HEK293T (cell line): ENCODE data around the gene STN1.

Experiments used
- BHLHE40 ChIP-seq: fragments of 450-650 bp; IDR thresholded peaks from 2 replicates; pipeline ENCODE4 v1.6.1; 2016; ENCODE audit warnings: mild to moderate bottlenecking, moderate library complexity, borderline replicate concordance
- ELF4 ChIP-seq: fragments of 450-650 bp; IDR thresholded peaks from 2 replicates; pipeline ENCODE4 v1.6.1; 2017; ENCODE audit warnings: antibody characterized with exemption
- FOXA1 ChIP-seq: fragments of 450-650 bp; IDR thresholded peaks from 2 replicates; pipeline ENCODE4 v1.6.1; 2016; ENCODE audit warnings: mild to moderate bottlenecking
- FOXM1 ChIP-seq: fragments of 450-650 bp; IDR thresholded peaks from 2 replicates; pipeline ENCODE4 v1.6.1; 2017; ENCODE audit warnings: mild to moderate bottlenecking, borderline replicate concordance
- HDGF ChIP-seq: fragments of 450-650 bp; IDR thresholded peaks from 2 replicates; pipeline ENCODE4 v1.6.1; 2017; ENCODE audit warnings: antibody characterized with exemption, borderline replicate concordance
- NFRKB ChIP-seq: fragments of 450-650 bp; IDR thresholded peaks from 2 replicates; pipeline ENCODE4 v1.6.1; 2016; ENCODE audit warnings: mild to moderate bottlenecking, moderate library complexity
- SP1 ChIP-seq: fragments of 450-650 bp; IDR thresholded peaks from 2 replicates; pipeline ENCODE4 v1.6.1; 2017
- SUZ12 ChIP-seq: fragments of 450-650 bp; IDR thresholded peaks from 2 replicates; pipeline ENCODE4 v1.6.1; 2016; ENCODE audit warnings: mild to moderate bottlenecking
- TARDBP ChIP-seq: fragments of 450-650 bp; IDR thresholded peaks from 2 replicates; pipeline ENCODE4 v1.6.1; 2016

DNA sequence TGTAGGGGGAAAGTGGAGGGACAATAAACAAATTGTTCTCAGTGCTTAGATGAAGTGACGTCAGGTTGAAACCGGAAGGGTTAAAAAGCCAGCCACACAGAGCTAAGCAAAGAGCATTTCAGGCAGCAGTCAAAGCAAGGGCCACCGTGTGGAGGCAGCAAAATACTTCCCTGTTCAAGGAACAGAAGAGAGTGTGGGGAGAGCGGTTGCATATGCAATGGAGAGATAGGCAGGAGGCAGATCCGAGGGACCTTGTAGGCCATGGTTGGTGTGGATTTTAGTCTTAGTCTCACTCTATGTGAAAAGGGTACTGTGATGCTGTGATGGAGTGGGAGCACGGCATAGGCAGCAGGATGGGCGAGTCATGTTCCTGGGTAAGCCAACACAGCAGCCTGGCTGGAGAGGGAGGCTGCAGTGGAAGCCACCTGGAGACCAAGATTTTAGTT lies 3.8 kb upstream of the STN1 start:
- TF ChIP-seq HDGF = no peak
- no peak for TF ChIP-seq SP1
- no peak for TF ChIP-seq NFRKB
- TF ChIP-seq BHLHE40 = no peak
- no peak for TF ChIP-seq SUZ12
- TF ChIP-seq ELF4 = no peak
- TF ChIP-seq FOXM1 = no peak
- TF ChIP-seq TARDBP = no peak
- TF ChIP-seq FOXA1 = no peak
